ENCODE results near the gene TSPAN18.

DNA sequence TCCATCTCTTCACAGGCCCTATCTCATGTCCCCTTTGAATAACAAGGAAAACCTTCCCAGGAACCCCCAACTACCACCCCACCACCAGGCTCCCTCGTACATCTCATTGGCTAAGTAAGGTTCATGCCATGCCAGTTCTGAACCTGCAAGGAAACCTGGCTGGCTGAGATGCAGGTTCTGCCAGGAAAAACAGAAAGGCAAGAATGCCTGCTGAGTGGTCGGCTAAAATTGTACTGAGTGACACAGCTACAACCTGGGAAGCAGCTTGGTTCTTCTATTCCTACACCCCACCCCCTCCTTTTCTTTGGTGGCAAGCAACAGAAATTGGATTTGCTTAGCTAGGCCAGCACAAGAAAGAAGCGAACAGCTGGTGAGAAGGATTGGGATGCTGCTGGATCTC lies 36.1 kb upstream of the TSPAN18 start:
- TF ChIP-seq ZNF274 (IDR thresholded peaks at IDR 0.05; ENCODE audit: low read depth, low read length) = no peak
- TF ChIP-seq SUZ12 (IDR thresholded peaks at IDR 0.05; ENCODE audit: extremely low read depth, insufficient read depth, insufficient read length) = no peak
